Choroid plexus epithelial cell (primary cell): ENCODE results near the gene PABPC5.

Experiments
- DNase-seq: peaks from one replicate; pipeline ENCODE4 v3.0.0-alpha.2; 2010; ENCODE audit warnings: low read depth
- H3K4me3 ChIP-seq: 2 replicates; pipeline ENCODE4 v1.5.1; 2011; ENCODE audit warnings: low read depth, mild to moderate bottlenecking, control low read depth, low read length, moderate library complexity
- CTCF ChIP-seq: conservative IDR thresholded peaks from 2 replicates; pipeline ENCODE4 v1.5.1; 2011; ENCODE audit warnings: low read depth, mild to moderate bottlenecking, control low read depth, inconsistent platforms, low read length, moderate library complexity

The PABPC5 gene

GRCh38 chrX:91434351-91435168 is at the start of gene PABPC5:
Gene PABPC5, plus strand, starts transcription at chrX:91434839. Its CDS starts 739 bp downstream, at chrX:91435578.
- peak; percentile 43 for DNase-seq
- TF ChIP-seq CTCF, result no peak
- H3K4me3 ChIP-seq, result peak within 1 kb of the TSS; percentile 41

GRCh38 chrX:91389026-91389425 is 45.6 kb upstream of the PABPC5 start:
- H3K4me3 ChIP-seq, result no peak overlapping the region
- TF ChIP-seq CTCF, result no peak
- no peak for DNase-seq

GRCh38 chrX:91414713-91415112 is 19.9 kb upstream of the PABPC5 start:
- no peak for DNase-seq

GRCh38 chrX:91435395-91435794 is 756 bp downstream of the PABPC5 start:
- peak overlapping the region; percentile 41 for H3K4me3 ChIP-seq
- TF ChIP-seq CTCF, result no peak
- DNase-seq, result no peak

More at GRCh38 chrX:91414713-91415112, 19.9 kb upstream of the PABPC5 start:
- peak; percentile 13 for TF ChIP-seq CTCF
- no peak overlapping the region for H3K4me3 ChIP-seq
